Measurements from ENCODE around the gene STK32C.
"Not testable (repeated sequence)": the region's sequence is repeated elsewhere in the genome, so short reads cannot be mapped to it uniquely, and the experiment has no call there.

STK32C gene

GRCh38 chr10:132300582-132300981 lies 7.2 kb downstream of the STK32C start:
- DNase-seq: no peak

- no peak for DNase-seq
Measured at GRCh38 chr10:132299371-132300336, 8.1 kb downstream of the STK32C start.

GRCh38 chr10:132298038-132298881 lies 9.5 kb downstream of the STK32C start:
- DNase-seq: no peak

- no peak for DNase-seq
Measured at GRCh38 chr10:132297526-132297925, 10.2 kb downstream of the STK32C start.

- no peak for DNase-seq
Measured at GRCh38 chr10:132296666-132297443, 10.9 kb downstream of the STK32C start.

- DNase-seq: not testable (repeated sequence)
Measured at GRCh38 chr10:132295481-132295880, 12.3 kb downstream of the STK32C start.

- DNase-seq: no peak
Measured at GRCh38 chr10:132294561-132295318, 13.0 kb downstream of the STK32C start.

GRCh38 chr10:132293813-132294520 lies 13.8 kb downstream of the STK32C start:
- no peak for DNase-seq

GRCh38 chr10:132293201-132293812 lies 14.4 kb downstream of the STK32C start:
- DNase-seq: no peak

- no peak for DNase-seq
Measured at GRCh38 chr10:132292287-132293200, 15.2 kb downstream of the STK32C start.

- DNase-seq: no peak
Measured at GRCh38 chr10:132291826-132292225, 15.9 kb downstream of the STK32C start.

GRCh38 chr10:132290631-132291030 lies 17.1 kb downstream of the STK32C start:
- DNase-seq: no peak

- DNase-seq: no peak
Measured at GRCh38 chr10:132289439-132289838, 18.3 kb downstream of the STK32C start.

GRCh38 chr10:132283604-132284382 lies 24.0 kb downstream of the STK32C start:
- DNase-seq: no peak

GRCh38 chr10:132282667-132283603 lies 24.8 kb downstream of the STK32C start:
- DNase-seq: no peak

- no peak for DNase-seq
Measured at GRCh38 chr10:132281915-132282666, 25.7 kb downstream of the STK32C start.

GRCh38 chr10:132280646-132281074 lies 27.1 kb downstream of the STK32C start:
- DNase-seq: no peak

All from effector CD4-positive, alpha-beta T cell (primary cell).